ENCODE results near the gene PACRG. TPM values are rescaled to one million over a fixed set of nuclear protein-coding genes. Genes with fewer than 3 reads are reported as not detected.

The PACRG gene
- total and polyA plus RNA-seq, 2 donors (not counting 3 experiments of a cell fraction or from before 2014, with no cell fraction given): 0.08 TPM; not detected in 1

DNA sequence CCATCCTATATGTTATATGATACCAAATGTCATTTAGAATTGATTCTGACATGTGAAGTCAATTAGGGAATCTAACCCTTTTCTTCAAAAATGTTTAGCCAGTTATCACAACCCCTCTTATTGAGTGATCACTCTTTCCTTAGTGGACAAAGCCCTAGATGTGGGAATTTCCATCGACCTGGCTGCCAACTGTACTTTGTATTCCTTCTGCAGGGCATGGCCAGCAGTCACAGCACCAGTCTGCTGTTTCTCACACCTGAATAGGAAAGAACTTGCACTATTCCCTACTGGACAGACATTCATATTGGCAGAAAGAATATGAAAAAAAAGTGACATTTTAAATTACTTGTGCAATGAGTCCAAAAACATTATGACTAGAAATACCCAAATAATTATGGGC lies 271.0 kb downstream of the PACRG start:
- Histone ChIP-seq H3K27me3 (ENCODE audit: control insufficient read depth in 2 of 2, insufficient read depth in 2 of 2, low read length in 2 of 2) (no peaks in the 10 kb centered on the region), H3K36me3 (ENCODE audit: control insufficient read depth in 2 of 2, extremely low read depth in 1 of 2, insufficient read depth in 2 of 2, low read length in 2 of 2) (no peaks in the 10 kb centered on the region), H3K4me1 (ENCODE audit: control insufficient read depth, extremely low read depth, insufficient read depth, low read length) (no peaks in the 10 kb centered on the region), H3K4me3 (replicated peaks in 1 of 3; ENCODE audit: insufficient read depth in 1 of 3, low read depth in 1 of 3, low read length in 3 of 3) (no peak overlapping the region), H3K79me2 (ENCODE audit: control insufficient read depth, insufficient read depth, low read length) (no peaks in the 10 kb centered on the region), H3K9me3 (replicated peaks; ENCODE audit: control insufficient read depth, insufficient read depth, low read length) (peaks cover 2% of the 10 kb centered on the region), H3K9me1 (replicated peaks; ENCODE audit: control insufficient read depth, extremely low read depth, insufficient read depth, low read length) (no peaks in the 10 kb centered on the region), H3K9ac (replicated peaks; ENCODE audit: extremely low read depth, insufficient read depth, low read length) (no peak overlapping the region), H3K27ac (ENCODE audit: insufficient read depth, low read depth, low read length) (no peak overlapping the region), H2AFZ (ENCODE audit: low read depth, low read length) (no peak overlapping the region), H3K4me2 (ENCODE audit: insufficient read depth, low read length) (no peak overlapping the region), H4K20me1 (replicated peaks; ENCODE audit: control insufficient read depth, extremely low read depth, insufficient read depth, low read length) (no peaks in the 10 kb centered on the region)
- no peak for DNase-seq (ENCODE audit: low read depth, low spot score)
- POLR2A ChIA-PET: no interaction called here
- no TSS peak for BruUV-seq (replicated peaks)
- CTCF ChIA-PET: no interaction called here
- no peak for FAIRE-seq
- intact Hi-C loops (cut with micrococcal nuclease): no loop called here
- dilution Hi-C loops (cut with MboI; ENCODE audit: extremely low pct_ligation_motif_present, low sequenced_read_pairs): no loop called here
- no peak for TF ChIP-seq JUN (IDR thresholded peaks at IDR 0.05; ENCODE audit: borderline replicate concordance, insufficient read depth, insufficient read length, low read depth)
- no peak for TF ChIP-seq EZH2 (IDR thresholded peaks at IDR 0.05; ENCODE audit: borderline replicate concordance, low read depth, low read length, severe bottlenecking)
- TF ChIP-seq POLR2A (IDR thresholded peaks at IDR 0.05; ENCODE audit: low read depth, low read length): no peak
- TF ChIP-seq MYC (IDR thresholded peaks at IDR 0.05; ENCODE audit: low read depth, low read length): no peak
- no peak for TF ChIP-seq FOS (IDR thresholded peaks at IDR 0.05; ENCODE audit: borderline replicate concordance, insufficient read depth, low read length)
- TF ChIP-seq GATA2 (IDR thresholded peaks at IDR 0.05; ENCODE audit: insufficient read depth, insufficient read length, low read depth, low read length): no peak
- TF ChIP-seq, protein P1, sequence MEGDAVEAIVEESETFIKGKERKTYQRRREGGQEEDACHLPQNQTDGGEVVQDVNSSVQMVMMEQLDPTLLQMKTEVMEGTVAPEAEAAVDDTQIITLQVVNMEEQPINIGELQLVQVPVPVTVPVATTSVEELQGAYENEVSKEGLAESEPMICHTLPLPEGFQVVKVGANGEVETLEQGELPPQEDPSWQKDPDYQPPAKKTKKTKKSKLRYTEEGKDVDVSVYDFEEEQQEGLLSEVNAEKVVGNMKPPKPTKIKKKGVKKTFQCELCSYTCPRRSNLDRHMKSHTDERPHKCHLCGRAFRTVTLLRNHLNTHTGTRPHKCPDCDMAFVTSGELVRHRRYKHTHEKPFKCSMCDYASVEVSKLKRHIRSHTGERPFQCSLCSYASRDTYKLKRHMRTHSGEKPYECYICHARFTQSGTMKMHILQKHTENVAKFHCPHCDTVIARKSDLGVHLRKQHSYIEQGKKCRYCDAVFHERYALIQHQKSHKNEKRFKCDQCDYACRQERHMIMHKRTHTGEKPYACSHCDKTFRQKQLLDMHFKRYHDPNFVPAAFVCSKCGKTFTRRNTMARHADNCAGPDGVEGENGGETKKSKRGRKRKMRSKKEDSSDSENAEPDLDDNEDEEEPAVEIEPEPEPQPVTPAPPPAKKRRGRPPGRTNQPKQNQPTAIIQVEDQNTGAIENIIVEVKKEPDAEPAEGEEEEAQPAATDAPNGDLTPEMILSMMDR (IDR thresholded peaks at IDR 0.05; ENCODE audit: extremely low read depth in 1 of 2, insufficient read depth in 1 of 2, low read depth in 1 of 2, low read length in 2 of 2): no peak
- TF ChIP-seq, protein P2, sequence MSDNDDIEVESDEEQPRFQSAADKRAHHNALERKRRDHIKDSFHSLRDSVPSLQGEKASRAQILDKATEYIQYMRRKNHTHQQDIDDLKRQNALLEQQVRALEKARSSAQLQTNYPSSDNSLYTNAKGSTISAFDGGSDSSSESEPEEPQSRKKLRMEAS (IDR thresholded peaks at IDR 0.05; ENCODE audit: insufficient read depth, insufficient read length): no peak
- TF ChIP-seq POLR2AphosphoS5 (IDR thresholded peaks at IDR 0.05; ENCODE audit: insufficient read depth, low read depth, low read length): no peak
